H1 (cell line): ENCODE results near the gene ZMYND10. TPM values are rescaled to one million over a fixed set of nuclear protein-coding genes. Genes with fewer than 3 reads are reported as not detected.

Experiments
- CTCF ChIA-PET: fragments of 300-600 bp; sonication (Branson Sonifier 250); formaldehyde crosslinking; loops from one replicate; lab custom pipeline; 2021; ENCODE audit not compliant: partially characterized antibody; lab: Charles Lee
- POLR2A ChIA-PET: fragments of 300-600 bp; sonication (Branson Sonifier 250); formaldehyde crosslinking; loops from one replicate; lab custom pipeline; 2021; ENCODE audit warnings: inconsistent platforms; ENCODE audit not compliant: partially characterized antibody; lab: Charles Lee
- DNase-seq, 2 experiments: peaks; one replicate each; pipeline versions ENCODE4 v3.0.0 to v3.0.0-alpha.2; 2010 to 2022; ENCODE audit warnings: low spot score in 2 of 2, low read depth in 1 of 2, mixed read lengths in 1 of 2
- FAIRE-seq: peaks from 2 replicates; lab custom pipeline; 2011; peaks lifted over from hg19 to GRCh38; lab: Jason Lieb, UNC
- H2AFZ ChIP-seq: 2 replicates; pipeline ENCODE4 v1.8.1; 2012; ENCODE audit warnings: low read length, inconsistent platforms
- H2AK5ac ChIP-seq: 2 replicates; pipeline ENCODE4 v1.6.1; 2013; ENCODE audit warnings: low read depth, low read length
- H2BK120ac ChIP-seq: replicated peaks from 2 replicates; pipeline ENCODE3; 2013; ENCODE audit warnings: low read depth, low read length, inconsistent platforms
- H2BK12ac ChIP-seq: 2 replicates; pipeline ENCODE4 v1.6.1; 2013; ENCODE audit warnings: low read depth, low read length
- H2BK15ac ChIP-seq: 2 replicates; pipeline ENCODE4 v1.6.1; 2013; ENCODE audit warnings: low read length
- H2BK20ac ChIP-seq: 2 replicates; pipeline ENCODE4 v1.6.1; 2013; ENCODE audit warnings: low read length
- H2BK5ac ChIP-seq: 2 replicates; pipeline ENCODE4 v1.6.1; 2013; ENCODE audit warnings: low read depth, low read length
- H3K14ac ChIP-seq: 2 replicates; pipeline ENCODE4 v1.6.1; 2013; ENCODE audit warnings: inconsistent platforms; ENCODE audit not compliant: insufficient read length
- H3K18ac ChIP-seq: 2 replicates; pipeline ENCODE4 v1.6.1; 2013; ENCODE audit warnings: low read length; ENCODE audit errors: extremely low read depth
- H3K23ac ChIP-seq: 2 replicates; pipeline ENCODE4 v1.6.1; 2013; ENCODE audit warnings: inconsistent platforms; ENCODE audit not compliant: insufficient read length
- H3K23me2 ChIP-seq: 2 replicates; pipeline ENCODE4 v1.6.1; 2013; ENCODE audit warnings: low read depth, low read length
- H3K27ac ChIP-seq: 2 replicates; pipeline ENCODE4 v1.6.1; 2011; ENCODE audit warnings: low read depth, low read length, inconsistent platforms
- H3K27me3 ChIP-seq, 4 experiments: replicated peaks in 1 of 4; 1 replicate in 1 of 4; 2 replicates in 3 of 4; pipeline versions ENCODE4 v1.6.1 to v1.8.1; 2011 to 2013; ENCODE audit warnings: low read length in 3 of 4, mild to moderate bottlenecking in 3 of 4, inconsistent platforms in 2 of 4, mixed read lengths in 2 of 4, moderate library complexity in 1 of 4; ENCODE audit not compliant: control insufficient read depth in 3 of 4, insufficient read depth in 3 of 4; ENCODE audit errors: extremely low read depth in 1 of 4
- H3K36me3 ChIP-seq, 4 experiments: 2 replicates each; pipeline versions ENCODE4 v1.6.1 to v1.8.1; 2011 to 2013; ENCODE audit warnings: mild to moderate bottlenecking in 4 of 4, low read length in 3 of 4, moderate library complexity in 2 of 4, control low read depth in 1 of 4, inconsistent platforms in 1 of 4; ENCODE audit not compliant: insufficient read depth in 4 of 4, control insufficient read depth in 2 of 4
- H3K4ac ChIP-seq: replicated peaks from 2 replicates; pipeline ENCODE3; 2013; ENCODE audit warnings: low read length, low read depth, mixed read lengths, inconsistent platforms; ENCODE audit not compliant: insufficient read length
- H3K4me1 ChIP-seq, 4 experiments: replicated peaks in 1 of 4; 1 replicate in 1 of 4; 2 replicates in 3 of 4; pipeline versions ENCODE4 v1.6.1 to v1.8.1; 2011 to 2013; ENCODE audit warnings: low read length in 3 of 4, inconsistent platforms in 2 of 4, mixed read lengths in 1 of 4; ENCODE audit not compliant: insufficient read depth in 4 of 4, control insufficient read depth in 3 of 4
- H3K4me2 ChIP-seq, 2 experiments: 2 replicates each; pipeline versions ENCODE4 v1.6.1 to v1.8.1; 2011 to 2013; ENCODE audit warnings: low read depth in 2 of 2, low read length in 2 of 2, control low read depth in 1 of 2, inconsistent platforms in 1 of 2, mild to moderate bottlenecking in 1 of 2; ENCODE audit not compliant: insufficient read depth in 1 of 2
- H3K4me3 ChIP-seq, 4 experiments: fragments of 200-600, 300-600 bp in 1 of 4; sonication (generic), shearing (Covaris generic), sonication (Bioruptor Twin) in 1 of 4; 2 replicates each; pipeline versions ENCODE4 v1.5.1 to v1.8.1; 2011 to 2016; ENCODE audit warnings: low read length in 4 of 4, low read depth in 3 of 4, control low read depth in 2 of 4, inconsistent platforms in 2 of 4, mild to moderate bottlenecking in 2 of 4, mixed read lengths in 1 of 4, moderate library complexity in 1 of 4; ENCODE audit not compliant: insufficient read depth in 2 of 4; ENCODE audit errors: extremely low read depth in 1 of 4
- H3K56ac ChIP-seq: replicated peaks from 2 replicates; pipeline ENCODE3; 2013; ENCODE audit warnings: low read depth, mild to moderate bottlenecking, mixed read lengths, low read length, inconsistent platforms; ENCODE audit not compliant: insufficient read length
- H3K79me1 ChIP-seq: 2 replicates; pipeline ENCODE4 v1.6.1; 2013; ENCODE audit warnings: low read depth, low read length, control low read depth
- H3K79me2 ChIP-seq, 2 experiments: 2 replicates each; pipeline versions ENCODE4 v1.6.1 to v1.8.1; 2012 to 2013; ENCODE audit warnings: low read length in 2 of 2, mild to moderate bottlenecking in 2 of 2, inconsistent platforms in 1 of 2; ENCODE audit not compliant: insufficient read depth in 2 of 2, control insufficient read depth in 1 of 2
- H3K9ac ChIP-seq, 4 experiments: replicated peaks in 1 of 4; 1 replicate in 1 of 4; 2 replicates in 3 of 4; pipeline versions ENCODE4 v1.6.1 to v1.8.1; 2011 to 2013; ENCODE audit warnings: low read depth in 3 of 4, low read length in 3 of 4, control low read depth in 2 of 4, mild to moderate bottlenecking in 2 of 4, moderate library complexity in 2 of 4, inconsistent platforms in 1 of 4; ENCODE audit errors: extremely low read depth in 1 of 4
- H3K9me3 ChIP-seq, 2 experiments: 2 replicates each; pipeline versions ENCODE4 v1.6.1 to v1.8.1; 2012 to 2013; ENCODE audit warnings: mild to moderate bottlenecking in 2 of 2, moderate library complexity in 2 of 2, control low read depth in 1 of 2, inconsistent platforms in 1 of 2, low read depth in 1 of 2, low read length in 1 of 2, mixed read lengths in 1 of 2; ENCODE audit not compliant: insufficient read depth in 2 of 2
- H4K20me1 ChIP-seq, 2 experiments: replicated peaks in 1 of 2; 2 replicates each; pipeline versions ENCODE3 to v1.8.1; 2011 to 2013; ENCODE audit warnings: inconsistent platforms in 2 of 2, low read length in 2 of 2, mild to moderate bottlenecking in 1 of 2; ENCODE audit not compliant: insufficient read depth in 2 of 2, control insufficient read depth in 1 of 2
- H4K5ac ChIP-seq: 2 replicates; pipeline ENCODE4 v1.6.1; 2013; ENCODE audit warnings: low read length, low read depth, mixed read lengths, inconsistent platforms; ENCODE audit not compliant: insufficient read length
- H4K8ac ChIP-seq: 2 replicates; pipeline ENCODE4 v1.8.0; 2013; ENCODE audit warnings: mild to moderate bottlenecking, moderate library complexity, low read length, inconsistent platforms; ENCODE audit not compliant: insufficient read depth; ENCODE audit errors: extremely low read depth
- H4K91ac ChIP-seq: replicated peaks from 2 replicates; pipeline ENCODE3; 2013; ENCODE audit warnings: low read length, mixed read lengths, inconsistent platforms; ENCODE audit not compliant: insufficient read length
- ATF2 ChIP-seq: IDR thresholded peaks from 2 replicates; pipeline ENCODE4 v1.6.1; 2012; ENCODE audit warnings: low read length, inconsistent platforms
- CBX5 ChIP-seq: fragments of 300-800, 300-1000 bp; sonication (generic); IDR thresholded peaks from 2 replicates; pipeline ENCODE4 v1.7.1; 2016; ENCODE audit warnings: antibody characterized with exemption, low read length, low read depth
- HDAC6 ChIP-seq: IDR thresholded peaks from one replicate; pipeline ENCODE4 v1.7.1; 2012; ENCODE audit warnings: low read depth, mild to moderate bottlenecking, inconsistent platforms, low read length, moderate library complexity
- SIN3A ChIP-seq, 2 experiments: IDR thresholded peaks in 1 of 2; conservative IDR thresholded peaks in 1 of 2; 2 replicates each; pipeline ENCODE4 v1.6.1; 2011 to 2012; ENCODE audit warnings: low read length in 2 of 2, improper control_type of control experiment in 1 of 2, low read depth in 1 of 2, mild to moderate bottlenecking in 1 of 2
- TEAD4 ChIP-seq: IDR thresholded peaks from 2 replicates; pipeline ENCODE4 v1.6.1; 2012; ENCODE audit warnings: low read depth, low read length, inconsistent platforms, mixed read lengths
- ZNF274 ChIP-seq: IDR thresholded peaks from 2 replicates; pipeline ENCODE4 v1.7.0; 2012; ENCODE audit warnings: low read length, borderline replicate concordance; ENCODE audit errors: extremely low read depth
- WGBS, 2 experiments: shearing (Covaris generic) in 1 of 2; methylation state at CpG; one replicate each; pipeline versions ENCODE4 v1.1.6 to v1.1.7; 2013 to 2015; ENCODE audit warnings: low lambda C conversion rate in 2 of 2, mixed read lengths in 2 of 2, inconsistent platforms in 1 of 2, low coverage in 1 of 2, missing lambda C conversion rate in 1 of 2; ENCODE audit not compliant: insufficient replicate concordance in 2 of 2, insufficient coverage in 1 of 2, insufficient read length in 1 of 2; ENCODE audit errors: extremely low coverage in 1 of 2, missing lambda C conversion rate in 1 of 2; 5-methylcytosine and 5-hydroxymethylcytosine counted together
- polyA plus RNA-seq, 7 experiments: library from polyadenylated mRNA; depleted of rRNA in 3 of 7; stranded (reverse) in 5 of 7; unstranded in 2 of 7; fragments of >200 nt in 5 of 7; fragments of 200-250 nt in 2 of 7; gene quantifications; 1 replicate in 5 of 7; 2 replicates in 1 of 7; 4 replicates in 1 of 7; pipeline versions ENCODE4 v1.2.1 to v1.2.3, GENCODE V29; 2011 to 2013; ENCODE audit warnings: missing spikeins in 2 of 7, mixed read lengths in 2 of 7
- total RNA-seq: library from RNA; stranded (reverse); fragmentation: NEBNext Ultra II Directional; extraction: Animal tissue kit (Norgen Biotek cat#: 25700); gene quantifications from 2 replicates; pipeline ENCODE4 v1.2.1, GENCODE V29; 2021

The ZMYND10 gene
- total and polyA plus RNA-seq, 2 of the 8 experiments (the other 6 are each of a cell fraction or from before 2014, with no cell fraction given), result 0.56 to 0.79 TPM

- peak overlapping the region in 1 of 2 experiments; percentile 72; a peak in 1 of 4 replicates for H3K4me2 ChIP-seq
- no peak overlapping the region for H2BK5ac ChIP-seq
Observed at GRCh38 chr3:50356553-50356952, 11.0 kb upstream of the ZMYND10 start.

More at GRCh38 chr3:50356553-50356952, 11.0 kb upstream of the ZMYND10 start:
- Histone ChIP-seq H2AFZ (no peak overlapping the region), H3K23ac (no peak overlapping the region), H4K5ac (no peak overlapping the region), H3K27ac (no peak overlapping the region), H3K9ac (peak overlapping the region in 1 of 4 experiments; percentile 44; a peak in 1 of 7 replicates), H3K56ac (no peak overlapping the region), H3K14ac (no peak overlapping the region), H4K91ac (no peak overlapping the region), H3K4me1 (peaks cover 0 to 16% (median 8%) of the 10 kb centered on the region in 4 experiments; a peak in 6 of 7 replicates), H3K4me3 (peak overlapping the region in 1 of 4 experiments; percentile 8; a peak in 1 of 8 replicates), H2BK12ac (no peak overlapping the region), H3K18ac (no peak overlapping the region), H2BK120ac (no peak overlapping the region), H2BK15ac (no peak overlapping the region), H3K9me3 (no peaks in the 10 kb centered on the region), H2BK20ac (no peak overlapping the region), H3K79me1 (peaks cover 16% of the 10 kb centered on the region), H2AK5ac (no peak overlapping the region), H3K27me3 (no peaks in the 10 kb centered on the region), H3K79me2 (peaks cover 0 to 26% of the 10 kb centered on the region in 2 experiments; a peak in 2 of 4 replicates), H3K23me2 (peaks cover 10% of the 10 kb centered on the region; the same call in 1 of the 2 replicates), H3K4ac (no peak overlapping the region), H4K8ac (no peak overlapping the region), H4K20me1 (peaks cover 9 to 22% of the 10 kb centered on the region in 2 experiments), H3K36me3 (peaks cover 3 to 10% (median 5%) of the 10 kb centered on the region in 4 experiments; a peak in 5 of 8 replicates)
- DNase-seq (peak in 1 of 2 experiments; percentile 43), FAIRE-seq (no peak)
- WGBS, 2 experiments, result 91% methylated on average over 5 of the region's 5 CpGs; no CpG with 5 or more reads in 1 of the 2 experiments
- ChIA-PET CTCF (interaction anchor here (1.0 to 13.4 kb wide), 15 partner anchors 9 to 258 kb away, joined by 3 to 136 read pairs (median 6); partner anchors contain the start of gene ZMYND10), POLR2A (interaction anchor here (1.0 to 2.0 kb wide), 6 partner anchors 8 to 63 kb away, joined by 3 to 8 read pairs (median 4); partner anchors contain the start of gene ZMYND10)
- TF ChIP-seq HDAC6 (no peak), SIN3A (conservative IDR thresholded peaks at IDR 0.05 in 1 of 2, IDR thresholded peaks at IDR 0.05 in 1 of 2; ENCODE audit: low read depth in 1 of 2, low read length in 2 of 2) (no peak), TEAD4 (no peak), CBX5 (no peak), ZNF274 (no peak), ATF2 (no peak)
